Neutrophil (primary cell): Measurements from ENCODE around the gene SLC35F6.

ENCODE experiments used
- H3K27ac ChIP-seq: fragments of 200-600 bp; sonication (generic); 2 replicates; pipeline ENCODE4 v1.5.1; 2016; ENCODE audit warnings: mild to moderate bottlenecking, moderate library complexity
- H3K27me3 ChIP-seq: fragments of 200-600 bp; sonication (generic); 2 replicates; pipeline ENCODE4 v1.6.0; 2016; ENCODE audit warnings: mild to moderate bottlenecking
- H3K36me3 ChIP-seq: fragments of 200-600 bp; sonication (generic); 2 replicates; pipeline ENCODE4 v1.5.1; 2017
- H3K4me1 ChIP-seq, 2 experiments: fragments of 200-600 bp in 1 of 2; sonication (generic) in 1 of 2; 1 replicate in 1 of 2; 2 replicates in 1 of 2; pipeline versions ENCODE4 v1.5.1 to v1.6.1; 2013 to 2016; ENCODE audit warnings: low read depth in 1 of 2, low read length in 1 of 2, mild to moderate bottlenecking in 1 of 2, moderate library complexity in 1 of 2; ENCODE audit not compliant: control insufficient read depth in 1 of 2, insufficient read depth in 1 of 2
- H3K4me3 ChIP-seq, 2 experiments: fragments of 200-600 bp in 1 of 2; sonication (generic) in 1 of 2; 1 replicate in 1 of 2; 2 replicates in 1 of 2; pipeline ENCODE4 v1.5.1; 2013 to 2016; ENCODE audit warnings: low read depth in 1 of 2, low read length in 1 of 2, mild to moderate bottlenecking in 1 of 2, moderate library complexity in 1 of 2
- H3K9me3 ChIP-seq: fragments of 200-600 bp; sonication (generic); 2 replicates; pipeline ENCODE4 v1.5.1; 2016
- TF ChIP-seq, protein P1 (sequence below): fragments of 200-600 bp; sonication (generic); IDR thresholded peaks from 2 replicates; pipeline ENCODE4 v1.5.1; 2016; ENCODE audit warnings: antibody characterized with exemption

The SLC35F6 gene

DNA sequence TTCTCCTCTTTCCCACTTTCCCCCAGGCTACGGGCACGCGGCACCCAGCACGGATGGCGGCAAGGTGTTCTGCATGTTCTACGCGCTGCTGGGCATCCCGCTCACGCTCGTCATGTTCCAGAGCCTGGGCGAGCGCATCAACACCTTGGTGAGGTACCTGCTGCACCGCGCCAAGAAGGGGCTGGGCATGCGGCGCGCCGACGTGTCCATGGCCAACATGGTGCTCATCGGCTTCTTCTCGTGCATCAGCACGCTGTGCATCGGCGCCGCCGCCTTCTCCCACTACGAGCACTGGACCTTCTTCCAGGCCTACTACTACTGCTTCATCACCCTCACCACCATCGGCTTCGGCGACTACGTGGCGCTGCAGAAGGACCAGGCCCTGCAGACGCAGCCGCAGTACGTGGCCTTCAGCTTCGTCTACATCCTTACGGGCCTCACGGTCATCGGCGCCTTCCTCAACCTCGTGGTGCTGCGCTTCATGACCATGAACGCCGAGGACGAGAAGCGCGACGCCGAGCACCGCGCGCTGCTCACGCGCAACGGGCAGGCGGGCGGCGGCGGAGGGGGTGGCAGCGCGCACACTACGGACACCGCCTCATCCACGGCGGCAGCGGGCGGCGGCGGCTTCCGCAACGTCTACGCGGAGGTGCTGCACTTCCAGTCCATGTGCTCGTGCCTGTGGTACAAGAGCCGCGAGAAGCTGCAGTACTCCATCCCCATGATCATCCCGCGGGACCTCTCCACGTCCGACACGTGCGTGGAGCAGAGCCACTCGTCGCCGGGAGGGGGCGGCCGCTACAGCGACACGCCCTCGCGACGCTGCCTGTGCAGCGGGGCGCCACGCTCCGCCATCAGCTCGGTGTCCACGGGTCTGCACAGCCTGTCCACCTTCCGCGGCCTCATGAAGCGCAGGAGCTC is 36.2 kb upstream of the SLC35F6 start:
- Histone ChIP-seq H3K4me3 (no peak overlapping the region), H3K27ac (no peak overlapping the region), H3K27me3 (peaks cover 53% of the 10 kb centered on the region), H3K36me3 (no peaks in the 10 kb centered on the region), H3K4me1 (no peaks in the 10 kb centered on the region), H3K9me3 (no peaks in the 10 kb centered on the region)
- TF ChIP-seq, protein P1, sequence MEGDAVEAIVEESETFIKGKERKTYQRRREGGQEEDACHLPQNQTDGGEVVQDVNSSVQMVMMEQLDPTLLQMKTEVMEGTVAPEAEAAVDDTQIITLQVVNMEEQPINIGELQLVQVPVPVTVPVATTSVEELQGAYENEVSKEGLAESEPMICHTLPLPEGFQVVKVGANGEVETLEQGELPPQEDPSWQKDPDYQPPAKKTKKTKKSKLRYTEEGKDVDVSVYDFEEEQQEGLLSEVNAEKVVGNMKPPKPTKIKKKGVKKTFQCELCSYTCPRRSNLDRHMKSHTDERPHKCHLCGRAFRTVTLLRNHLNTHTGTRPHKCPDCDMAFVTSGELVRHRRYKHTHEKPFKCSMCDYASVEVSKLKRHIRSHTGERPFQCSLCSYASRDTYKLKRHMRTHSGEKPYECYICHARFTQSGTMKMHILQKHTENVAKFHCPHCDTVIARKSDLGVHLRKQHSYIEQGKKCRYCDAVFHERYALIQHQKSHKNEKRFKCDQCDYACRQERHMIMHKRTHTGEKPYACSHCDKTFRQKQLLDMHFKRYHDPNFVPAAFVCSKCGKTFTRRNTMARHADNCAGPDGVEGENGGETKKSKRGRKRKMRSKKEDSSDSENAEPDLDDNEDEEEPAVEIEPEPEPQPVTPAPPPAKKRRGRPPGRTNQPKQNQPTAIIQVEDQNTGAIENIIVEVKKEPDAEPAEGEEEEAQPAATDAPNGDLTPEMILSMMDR, result no peak

DNA sequence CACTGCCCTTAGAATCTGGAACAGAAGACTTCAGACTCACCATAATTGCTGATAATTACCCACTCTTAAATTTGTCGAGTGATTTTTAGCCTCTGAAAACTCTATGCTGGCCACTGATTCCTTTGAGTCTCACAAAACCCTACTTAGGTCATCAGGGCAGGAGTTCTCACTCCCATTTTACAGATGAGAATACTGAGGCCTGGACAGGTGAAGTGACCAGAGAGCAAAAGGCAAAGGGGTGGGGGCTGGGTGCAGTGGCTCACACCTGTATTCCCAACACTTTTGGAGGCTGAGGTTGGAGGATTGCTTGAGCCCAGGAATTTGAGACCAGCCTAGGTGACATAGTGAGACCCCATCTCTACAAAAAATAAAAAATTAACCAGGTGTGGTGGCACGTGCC is 34.8 kb upstream of the SLC35F6 start:
- peaks cover 62% of the 10 kb centered on the region for H3K27me3 ChIP-seq
- no peaks in the 10 kb centered on the region for H3K4me1 ChIP-seq
- TF ChIP-seq, protein P1, result no peak

DNA sequence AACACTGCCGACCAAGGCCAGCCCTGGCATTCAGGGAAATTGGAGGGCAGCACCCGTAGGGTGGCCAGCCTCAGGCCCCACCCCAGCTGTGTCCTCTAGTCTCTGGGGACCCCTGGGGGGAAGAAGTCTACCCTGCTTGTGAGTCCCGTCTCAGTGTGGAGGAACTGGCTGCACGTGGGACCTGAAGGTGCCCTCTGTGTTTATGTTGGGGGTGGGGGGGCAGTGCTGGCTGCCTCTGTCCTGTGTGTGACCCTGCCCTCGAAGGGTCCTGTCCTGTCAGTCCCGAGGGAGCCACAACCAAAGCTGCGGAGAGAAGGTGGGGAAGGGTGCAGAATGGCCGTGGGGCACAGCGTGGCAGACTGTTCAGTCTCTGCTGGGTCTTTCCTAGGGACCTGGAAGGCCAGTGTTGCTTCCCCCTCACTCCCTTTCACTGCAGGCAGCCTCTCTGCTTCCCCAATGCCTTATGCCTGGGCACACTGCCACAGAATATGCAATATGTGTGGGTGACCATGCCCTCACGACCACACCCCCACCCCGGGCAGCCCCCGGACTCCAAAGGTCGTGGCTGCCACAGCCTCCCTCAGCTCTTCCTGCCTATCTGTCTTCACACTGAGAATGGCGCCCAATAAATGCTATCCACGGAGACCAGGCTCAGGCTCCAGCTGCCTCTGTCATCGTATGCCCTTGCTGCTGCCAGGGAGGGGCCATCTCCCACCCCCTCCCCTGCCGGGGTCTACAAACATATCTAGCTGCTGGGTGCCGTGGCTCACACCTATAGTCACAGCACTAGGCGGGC is 33.3 kb upstream of the SLC35F6 start:
- no peaks in the 10 kb centered on the region for H3K4me1 ChIP-seq
- H3K27ac ChIP-seq, result no peak overlapping the region
- no peaks in the 10 kb centered on the region for H3K36me3 ChIP-seq
- H3K9me3 ChIP-seq, result no peaks in the 10 kb centered on the region
- H3K4me3 ChIP-seq, result no peak overlapping the region
- TF ChIP-seq, protein P1, result no peak
- peaks cover 63% of the 10 kb centered on the region for H3K27me3 ChIP-seq

More for the DNA sequence above, 34.8 kb upstream of the SLC35F6 start:
- H3K36me3 ChIP-seq, result no peaks in the 10 kb centered on the region
- no peaks in the 10 kb centered on the region for H3K9me3 ChIP-seq
- H3K4me3 ChIP-seq, result no peak overlapping the region
- no peak overlapping the region for H3K27ac ChIP-seq

DNA sequence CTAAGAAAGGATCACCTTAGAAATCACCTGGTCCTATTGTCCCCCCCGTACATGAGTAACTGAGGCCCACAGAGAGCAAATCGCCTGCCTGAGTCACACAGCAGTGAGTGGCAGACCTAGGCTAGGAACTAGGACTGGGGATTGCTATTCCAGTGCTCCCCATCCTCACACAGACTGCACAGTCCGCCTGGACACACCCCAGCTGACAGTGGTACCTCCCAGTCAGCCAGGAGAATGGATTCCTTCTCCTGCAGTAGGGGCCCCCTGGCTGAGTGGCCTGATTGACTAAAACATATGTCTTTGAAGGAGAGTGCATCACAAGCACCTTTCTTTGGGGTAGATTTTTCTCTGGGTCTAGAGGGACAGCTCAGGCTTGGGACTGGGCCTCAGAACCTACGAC is 32.4 kb upstream of the SLC35F6 start:
- Histone ChIP-seq H3K4me3 (no peak overlapping the region), H3K27me3 (peaks cover 69% of the 10 kb centered on the region), H3K36me3 (no peaks in the 10 kb centered on the region), H3K27ac (no peak overlapping the region), H3K9me3 (no peaks in the 10 kb centered on the region), H3K4me1 (no peaks in the 10 kb centered on the region)
- TF ChIP-seq, protein P1, result no peak

DNA sequence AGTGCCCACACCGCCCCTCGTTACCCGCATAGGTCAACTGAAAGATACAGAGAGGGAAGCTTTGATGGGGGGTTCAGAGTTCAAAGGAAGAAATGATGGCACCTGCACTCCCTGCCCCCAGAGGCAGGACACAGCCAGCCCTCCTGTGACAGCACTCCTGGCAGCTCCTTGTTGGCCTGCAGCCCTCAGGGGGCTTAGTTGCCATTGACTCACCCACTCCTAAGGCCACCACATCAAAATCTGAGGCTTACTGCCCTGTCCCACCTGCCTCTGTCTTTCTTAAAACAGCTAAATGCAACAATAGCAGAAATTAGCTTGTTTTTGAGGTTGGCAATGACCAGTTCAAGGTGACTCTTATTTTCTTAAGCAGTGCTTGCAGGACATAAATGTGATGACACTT is 31.6 kb upstream of the SLC35F6 start:
- Histone ChIP-seq H3K36me3 (no peaks in the 10 kb centered on the region), H3K4me3 (no peak overlapping the region), H3K27me3 (peaks cover 62% of the 10 kb centered on the region), H3K9me3 (no peaks in the 10 kb centered on the region), H3K27ac (no peak overlapping the region), H3K4me1 (no peaks in the 10 kb centered on the region)
- TF ChIP-seq, protein P1, result no peak
